Pulmonary artery endothelial cell (primary cell): ENCODE measurements around the gene CBX8. TPM values are rescaled to one million over a fixed set of nuclear protein-coding genes. Genes with fewer than 3 reads are reported as not detected.
"Not testable (repeated sequence)": the region's sequence is repeated elsewhere in the genome, so short reads cannot be mapped to it uniquely, and the experiment has no call there.

Experiments
- DNase-seq: peaks from one replicate; pipeline ENCODE4 v3.0.0-alpha.2; 2011; ENCODE audit warnings: low read depth, low spot score
- total RNA-seq: library from RNA; depleted of rRNA; stranded (reverse); fragments of >200 nt; gene quantifications from 2 replicates; pipeline ENCODE4 v1.2.3, GENCODE V29; 2014

Gene CBX8
- total RNA-seq, 1 donor from 2014 or later = 1.4 TPM

DNA sequence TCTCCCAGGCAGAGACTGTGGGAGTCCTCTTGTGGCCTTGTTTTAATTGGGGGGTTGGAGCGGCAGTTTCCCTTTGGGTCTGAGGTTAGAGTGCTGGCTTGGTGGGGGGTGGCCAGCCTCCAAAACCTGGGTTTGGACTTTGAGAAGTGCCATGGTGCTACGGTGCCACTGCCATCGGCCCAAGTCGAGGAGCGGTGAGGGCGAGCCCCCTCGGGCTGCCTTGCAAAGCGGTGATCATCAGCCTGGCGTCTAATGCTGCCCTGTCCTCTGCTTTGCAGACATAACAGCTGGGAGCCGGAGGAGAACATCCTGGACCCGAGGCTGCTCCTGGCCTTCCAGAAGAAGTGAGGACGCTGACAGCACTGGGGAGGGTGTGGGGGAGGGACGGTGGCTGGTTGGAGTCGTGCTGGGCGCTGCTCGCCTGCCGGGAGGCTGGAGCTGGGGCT lies 17.8 kb downstream of the CBX8 start:
- DNase-seq = no peak

DNA sequence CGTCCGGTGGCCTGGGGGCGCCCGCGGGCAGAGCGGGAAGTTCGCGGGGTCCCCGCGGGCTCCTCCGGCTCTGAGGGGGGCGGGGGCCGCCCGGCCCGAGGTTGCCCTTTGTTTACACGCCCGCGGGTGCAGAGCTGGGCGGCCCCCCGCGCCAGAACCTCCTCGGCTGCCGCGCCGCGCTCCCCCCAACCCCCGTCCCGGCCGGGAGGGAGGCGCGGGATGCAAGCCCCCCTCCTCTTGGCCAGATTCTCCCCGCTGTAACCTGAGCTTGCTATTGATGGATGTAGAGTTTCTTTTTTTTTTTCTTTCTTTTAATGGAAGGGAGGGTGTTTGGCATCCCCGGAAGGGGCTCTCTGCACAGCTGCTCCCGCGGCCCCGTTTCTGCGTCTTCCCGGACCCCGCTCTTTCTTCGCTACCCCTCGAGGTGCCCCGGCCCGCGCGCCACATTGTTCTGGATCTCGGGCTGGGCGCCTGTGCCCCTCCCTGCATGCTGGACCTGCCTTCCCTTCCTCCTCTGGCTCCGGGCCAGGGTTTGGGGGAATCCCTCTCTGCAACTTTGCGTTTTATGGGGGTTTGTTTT lies 18.3 kb downstream of the CBX8 start:
- DNase-seq = no peak

DNA sequence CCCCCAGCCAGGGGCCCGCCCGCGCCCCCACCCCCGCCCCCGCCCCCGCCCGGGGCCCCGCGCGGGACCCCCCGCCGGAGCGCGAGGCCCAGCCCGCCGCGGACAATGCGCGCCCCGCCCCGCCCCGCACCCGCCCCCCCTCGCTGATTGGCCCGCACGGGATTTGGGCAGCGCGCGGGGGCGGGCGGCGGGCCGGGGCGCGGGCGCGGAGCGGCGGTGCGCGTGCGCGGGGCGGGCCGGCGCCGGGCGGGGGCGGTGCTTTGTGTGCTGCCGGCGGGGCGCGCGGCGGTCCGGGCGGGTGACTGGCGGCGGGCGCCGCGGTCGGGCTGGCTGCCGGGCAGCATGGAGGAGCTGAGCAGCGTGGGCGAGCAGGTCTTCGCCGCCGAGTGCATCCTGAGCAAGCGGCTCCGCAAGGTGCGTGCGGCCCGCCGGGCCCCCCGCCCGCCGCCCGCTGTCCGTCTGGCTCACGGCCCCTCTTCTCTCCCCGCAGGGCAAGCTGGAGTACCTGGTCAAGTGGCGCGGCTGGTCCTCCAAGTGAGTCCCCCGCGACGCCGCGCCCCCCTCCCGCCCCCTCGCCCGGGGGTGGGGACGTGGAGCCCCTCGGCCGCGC lies 18.9 kb downstream of the CBX8 start, which contains the start of gene CBX2:
Gene CBX2 (plus strand): TSS at position 255 of the 610 bp plus-strand sequence. CDS start 88 bp downstream, at position 343.
- DNase-seq = no peak

DNA sequence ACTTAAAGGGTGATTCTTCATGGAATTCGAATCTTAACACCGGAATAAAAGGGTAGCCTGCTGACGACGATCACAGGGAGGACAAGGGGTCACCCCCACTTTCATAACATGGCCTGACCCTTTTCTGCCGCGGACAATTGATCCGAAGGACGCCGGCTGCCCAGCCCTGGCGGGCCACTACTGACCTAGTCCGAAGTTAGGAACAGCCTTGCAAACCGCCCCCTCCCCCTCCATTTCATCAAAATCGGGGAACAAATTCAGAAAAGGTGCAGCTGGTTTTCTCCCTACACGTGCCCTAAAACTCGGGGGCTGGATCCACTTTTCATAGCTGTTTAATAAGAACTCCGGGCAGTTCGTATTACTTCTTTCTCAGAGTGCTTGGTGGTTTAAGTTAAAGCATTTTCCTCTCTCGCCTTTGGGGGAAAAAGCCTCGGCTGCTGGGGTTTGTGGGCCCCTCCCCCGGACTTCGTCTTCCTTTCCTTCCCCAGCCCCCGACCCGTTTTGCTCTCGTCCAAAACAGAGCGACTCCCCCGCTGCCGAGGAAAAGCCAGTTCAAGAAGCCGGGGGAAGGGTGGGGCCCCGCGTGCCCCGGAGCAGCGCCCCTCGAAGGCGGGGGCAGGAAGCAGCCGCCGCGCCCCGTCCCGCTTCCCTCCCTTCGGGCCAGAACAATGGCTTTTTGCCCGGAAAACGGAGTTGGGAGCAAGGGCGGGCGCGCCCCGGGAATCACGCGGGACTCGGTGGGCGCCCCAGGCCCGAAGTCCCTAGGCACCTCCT lies 19.6 kb downstream of the CBX8 start:
- no peak for DNase-seq

DNA sequence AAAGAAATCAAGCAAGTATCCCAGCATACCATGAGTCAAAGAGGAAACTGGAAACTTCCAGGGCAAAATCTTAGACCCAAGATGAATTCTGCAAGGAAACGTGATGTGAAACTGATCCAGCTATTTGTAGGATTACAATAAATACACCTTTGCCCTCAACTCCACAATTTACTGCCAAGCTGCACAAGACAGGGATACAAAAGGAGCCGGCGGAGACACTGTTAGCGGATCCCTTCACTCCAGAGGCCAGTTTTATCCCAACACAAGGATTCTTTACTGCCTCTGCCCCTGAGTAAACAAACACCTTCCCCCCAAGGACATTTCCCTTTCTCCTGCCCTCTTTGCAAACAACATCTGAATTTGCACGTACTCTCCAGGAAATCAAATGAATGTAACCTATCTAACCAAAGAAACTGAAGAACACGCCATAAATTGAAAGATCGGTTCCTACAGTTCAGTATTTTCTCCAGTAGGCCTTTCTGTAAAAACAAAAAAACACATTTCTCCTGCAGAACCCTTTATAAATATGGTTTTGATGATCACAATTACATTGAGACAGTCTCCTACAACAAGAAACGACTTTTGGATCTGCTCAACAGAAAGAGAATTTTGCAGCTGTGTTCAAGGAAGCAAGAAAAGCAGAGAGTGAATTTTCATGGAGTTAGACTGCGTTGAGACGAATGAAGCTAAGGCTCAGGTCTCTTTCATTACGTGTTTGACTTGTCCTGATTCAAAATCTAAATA lies 20.3 kb downstream of the CBX8 start:
- DNase-seq = no peak

DNA sequence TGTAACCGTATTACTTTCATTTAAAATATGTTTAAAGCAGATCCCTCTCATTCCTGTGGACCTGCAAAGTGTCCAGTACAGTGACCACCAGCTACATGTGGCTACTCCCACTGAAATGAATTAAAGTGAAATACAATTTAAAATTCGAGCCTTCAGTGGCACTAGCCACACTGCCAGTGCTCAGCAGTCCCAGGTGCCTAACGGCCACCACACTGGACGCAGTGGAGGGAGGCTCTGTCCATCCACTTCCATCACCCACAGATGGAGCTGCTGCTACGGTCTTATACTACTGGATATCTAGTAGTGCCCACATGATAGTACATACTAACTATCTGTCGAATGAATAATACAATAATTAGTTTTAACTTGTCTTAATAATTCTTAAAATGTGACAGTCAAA lies 21.2 kb downstream of the CBX8 start:
- DNase-seq = no peak

DNA sequence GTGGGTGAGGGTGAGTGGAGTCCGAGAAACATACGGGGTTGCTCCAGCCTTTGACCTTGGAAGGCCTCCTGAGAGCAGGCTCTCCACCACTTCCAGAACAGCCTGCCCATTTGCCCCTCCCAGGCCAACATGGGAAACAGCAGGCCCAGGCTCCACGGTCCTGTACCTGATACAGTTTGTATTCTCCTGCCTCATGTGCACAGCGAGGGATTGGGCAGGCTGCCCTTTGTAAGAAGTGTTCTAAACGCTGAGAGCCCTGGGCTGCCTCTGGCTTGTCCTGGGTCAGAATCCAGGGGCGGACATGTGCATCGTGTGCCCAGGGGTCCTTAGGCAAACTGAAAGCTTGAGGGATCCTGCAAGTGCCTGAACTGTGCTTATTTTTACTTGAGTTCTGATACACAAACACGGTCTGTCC lies 22.3 kb downstream of the CBX8 start:
- no peak for DNase-seq

DNA sequence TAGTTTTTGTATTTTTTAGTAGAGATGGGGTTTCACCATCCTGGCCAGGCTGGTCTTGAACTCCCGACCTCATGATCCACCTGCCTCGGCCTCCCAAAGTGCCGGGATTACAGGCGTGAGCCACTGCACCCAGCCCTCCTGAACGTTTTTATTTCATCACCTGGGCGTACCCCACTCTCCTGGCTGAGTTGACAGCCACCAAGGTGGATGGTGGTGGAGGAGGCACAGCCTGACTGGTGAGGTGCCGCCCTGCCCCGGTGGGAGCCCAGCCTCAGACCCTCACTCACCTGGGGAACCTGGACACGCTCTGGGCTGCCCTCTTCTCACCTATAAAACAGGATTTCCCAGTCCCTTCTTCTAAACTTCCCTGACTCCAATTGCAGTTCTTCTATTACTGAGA lies 24.2 kb downstream of the CBX8 start:
- DNase-seq = not testable (repeated sequence)

DNA sequence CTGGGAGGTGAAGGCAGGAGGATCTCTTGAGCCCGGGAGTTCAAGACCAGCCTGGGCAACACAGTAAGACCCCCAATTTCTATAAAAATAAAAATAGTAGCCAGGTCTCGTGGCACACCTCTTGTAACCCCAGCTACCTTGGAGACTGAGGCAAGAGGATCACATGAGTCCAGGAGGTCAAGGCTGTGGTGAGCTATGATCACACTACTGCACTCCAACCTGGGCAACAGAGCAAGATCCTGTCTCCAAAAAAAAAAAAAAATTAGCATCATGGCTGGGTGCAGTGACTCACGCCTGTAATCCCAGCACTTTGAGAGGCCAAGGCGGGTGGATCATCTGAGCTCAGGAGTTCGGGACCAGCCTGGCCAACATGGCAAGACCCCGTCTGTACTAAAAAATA lies 25.6 kb downstream of the CBX8 start:
- no peak for DNase-seq

DNA sequence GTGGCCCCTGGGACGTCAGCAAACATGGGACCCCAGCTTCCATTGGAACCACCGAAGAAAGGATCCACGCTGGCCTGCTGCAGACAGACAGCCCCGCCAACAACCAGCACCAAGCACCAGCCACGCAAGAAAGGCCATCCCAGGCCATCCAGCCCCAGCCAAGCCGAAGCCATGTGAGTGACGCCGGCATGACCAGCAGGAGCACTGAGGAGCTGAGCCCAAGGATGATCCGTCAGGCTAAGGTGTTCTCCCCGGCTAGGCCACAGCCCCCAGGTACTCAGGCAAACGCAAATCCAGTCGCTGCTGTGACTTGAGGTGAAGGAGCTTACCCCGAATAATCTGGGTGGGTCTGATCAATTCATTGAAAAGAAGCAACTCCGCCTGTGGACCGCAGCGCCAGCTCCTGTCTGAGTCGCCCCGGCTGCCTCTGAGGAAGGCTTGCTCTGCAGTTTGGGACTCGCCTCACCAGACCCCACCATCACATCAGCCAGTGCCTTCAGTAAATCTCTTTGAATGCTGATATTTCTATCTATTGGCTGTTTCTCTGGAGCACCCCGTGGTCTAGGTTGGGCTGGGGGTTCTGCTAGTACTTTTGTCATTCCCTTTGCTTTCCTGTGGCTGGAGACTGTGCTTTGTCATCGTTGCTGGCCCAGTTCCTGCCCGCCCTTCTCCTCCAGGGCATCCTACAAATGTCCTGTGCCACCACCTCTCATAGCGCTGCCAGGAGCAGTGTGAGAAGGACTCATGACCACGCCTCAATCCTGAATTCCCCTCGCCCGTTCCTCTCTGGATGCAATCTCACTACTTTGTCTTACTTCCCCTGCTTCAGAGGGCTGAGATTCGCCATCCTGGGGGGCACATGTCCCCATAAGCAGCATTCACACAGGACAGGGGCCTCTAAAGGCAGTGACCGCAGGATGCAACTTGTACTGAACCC lies 27.0 kb downstream of the CBX8 start:
- DNase-seq = no peak

DNA sequence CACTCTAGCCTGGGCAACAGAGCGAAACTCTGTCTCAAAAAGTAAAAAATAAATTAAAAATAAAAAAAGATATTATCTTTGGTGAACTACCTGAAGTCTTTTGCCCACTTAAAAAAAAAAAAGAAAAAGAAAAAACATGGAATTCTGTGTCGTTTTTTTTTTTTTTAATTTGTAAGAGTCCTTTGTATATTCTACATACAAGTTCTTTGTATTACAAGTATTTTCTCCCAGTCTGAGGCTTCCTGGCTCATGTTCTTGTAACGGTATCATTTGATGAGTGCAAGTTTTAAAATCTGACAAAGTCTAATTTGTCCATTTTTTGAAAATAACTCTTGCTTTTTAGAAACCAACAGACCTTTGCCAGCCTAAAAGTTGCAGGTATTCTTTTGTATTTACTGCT lies 31.2 kb downstream of the CBX8 start:
- DNase-seq = no peak

DNA sequence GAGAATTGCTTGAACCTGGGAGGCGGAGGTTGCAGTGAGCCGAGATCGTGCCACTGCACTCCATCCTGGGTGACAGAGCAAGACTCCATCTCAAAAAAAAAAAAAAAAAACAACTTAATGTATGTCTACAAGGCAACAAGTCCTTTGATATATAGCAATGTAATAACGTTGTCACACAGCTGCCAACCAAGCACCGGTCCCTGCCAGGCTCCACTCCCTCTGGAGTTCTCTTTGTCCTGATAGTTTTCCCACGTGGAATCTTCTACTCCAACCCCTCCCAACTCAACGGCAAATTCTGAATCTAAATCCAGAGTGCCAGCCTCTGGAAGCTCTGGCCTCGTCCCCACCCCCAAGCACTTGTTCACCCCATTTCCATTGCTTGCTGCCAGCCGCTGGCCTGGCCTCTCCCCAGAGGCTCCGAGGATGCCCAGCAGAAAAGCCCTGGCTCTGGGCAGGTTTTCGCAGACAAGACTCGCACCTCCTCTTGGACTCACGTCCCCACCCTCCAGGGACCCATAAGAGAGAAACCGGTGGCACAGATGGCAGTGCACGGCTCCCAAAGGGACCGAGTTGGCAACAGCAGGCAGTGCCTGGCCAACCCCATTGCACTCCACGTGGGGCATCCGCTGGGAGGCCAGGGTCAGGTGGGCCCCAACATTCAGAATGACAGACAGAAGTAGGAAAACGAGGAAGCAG lies 34.8 kb downstream of the CBX8 start:
- DNase-seq = no peak

DNA sequence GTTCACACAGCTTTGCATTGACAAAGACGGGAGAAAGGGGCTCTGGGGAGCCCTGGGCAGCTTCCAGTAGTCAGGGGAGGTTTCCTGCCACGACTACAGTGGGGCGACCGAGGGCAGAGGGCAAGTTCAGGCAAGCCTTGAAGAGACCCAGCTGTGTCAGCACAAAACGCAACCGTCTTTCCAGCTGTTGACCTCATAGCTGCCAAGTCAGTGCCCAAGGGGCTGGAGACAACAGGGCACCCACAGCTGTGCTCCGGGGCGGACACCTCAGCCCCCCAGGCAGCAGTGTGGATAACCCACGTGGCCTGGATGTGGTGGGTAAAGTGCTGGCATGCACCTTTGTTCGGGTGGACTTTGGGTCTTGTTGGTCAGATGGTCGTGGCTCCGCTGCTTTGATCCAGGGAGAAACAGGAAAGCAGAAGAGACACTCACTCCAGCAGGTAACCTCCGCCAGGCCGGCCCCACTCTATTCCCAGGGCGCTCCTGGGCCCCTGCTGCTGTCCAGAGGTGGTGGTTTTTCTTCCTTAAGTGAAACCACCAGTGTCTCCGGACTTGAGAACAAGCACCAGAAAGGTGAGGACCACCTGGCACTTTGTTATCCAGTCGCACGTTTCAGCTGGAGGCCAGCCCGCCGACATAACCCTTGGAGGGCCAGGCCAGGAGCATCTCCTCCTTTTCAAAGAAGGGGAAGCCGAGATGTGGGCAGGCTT lies 36.5 kb downstream of the CBX8 start:
- DNase-seq = no peak

DNA sequence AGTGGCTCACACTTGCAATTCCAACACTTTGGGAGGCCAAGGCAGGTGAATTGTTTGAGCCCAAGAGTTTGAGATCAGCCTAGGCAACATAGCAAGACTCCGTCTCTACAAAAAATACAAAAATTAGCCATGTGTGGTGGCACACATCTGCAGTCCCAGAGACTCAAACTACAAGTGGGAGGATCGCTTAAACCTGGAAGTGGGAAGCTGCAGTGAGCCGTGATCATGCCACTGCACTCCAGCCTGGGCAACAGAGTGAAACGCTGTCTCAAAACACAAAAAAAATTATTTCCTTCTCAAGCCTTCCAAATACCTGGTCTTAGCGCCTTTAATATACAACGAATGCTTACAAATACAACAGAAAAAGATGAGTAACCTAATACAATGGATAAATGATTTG lies 38.6 kb downstream of the CBX8 start:
- DNase-seq = no peak

DNA sequence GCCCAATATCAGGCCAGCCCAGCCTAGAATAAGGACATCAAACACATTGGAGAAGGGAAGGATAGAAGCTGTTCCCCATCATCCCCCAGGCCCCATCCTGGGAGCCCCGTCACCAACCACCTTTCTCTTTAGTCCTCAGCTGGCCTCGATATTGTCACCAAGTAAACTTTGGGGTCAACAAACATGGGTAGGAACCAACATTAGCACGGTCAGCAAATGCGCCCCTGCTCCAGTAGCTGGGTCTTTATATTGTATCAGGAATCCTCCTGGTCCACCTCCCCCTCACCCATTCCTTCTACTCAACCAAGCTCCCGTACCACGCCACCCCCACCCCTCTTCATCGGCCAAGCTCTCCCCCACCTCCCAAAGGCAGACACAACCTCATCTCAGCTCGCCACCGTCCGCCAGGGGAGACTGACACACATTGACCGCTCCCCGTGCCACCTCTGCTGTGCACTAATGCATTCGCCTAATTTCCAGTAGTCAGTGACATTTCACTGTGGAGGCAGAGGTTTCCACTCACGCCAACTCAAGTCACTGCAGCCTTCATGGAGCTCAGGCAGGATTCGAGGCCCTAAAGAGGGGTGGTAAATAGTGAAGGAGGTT lies 39.6 kb downstream of the CBX8 start:
- DNase-seq = no peak

DNA sequence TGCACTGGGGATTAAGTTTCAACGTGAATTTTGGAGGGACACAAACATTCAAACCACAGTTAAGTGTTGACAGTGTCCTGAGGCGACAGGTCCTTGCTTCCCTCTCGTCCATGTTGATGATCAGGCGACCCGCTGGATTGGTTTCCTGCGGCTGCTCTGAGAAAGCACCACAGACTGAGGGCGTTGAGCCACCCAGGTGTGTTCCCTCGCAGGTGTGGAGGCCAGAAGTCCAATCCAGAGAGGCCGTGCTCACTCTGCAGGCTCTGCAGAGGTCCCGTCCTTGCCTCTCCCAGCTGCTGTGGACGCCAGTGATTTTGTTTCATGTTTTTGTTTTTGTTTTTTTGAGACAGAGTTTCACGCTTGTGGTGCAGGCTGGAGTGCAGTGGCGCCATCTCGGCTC lies 41.3 kb downstream of the CBX8 start:
- DNase-seq = no peak

DNA sequence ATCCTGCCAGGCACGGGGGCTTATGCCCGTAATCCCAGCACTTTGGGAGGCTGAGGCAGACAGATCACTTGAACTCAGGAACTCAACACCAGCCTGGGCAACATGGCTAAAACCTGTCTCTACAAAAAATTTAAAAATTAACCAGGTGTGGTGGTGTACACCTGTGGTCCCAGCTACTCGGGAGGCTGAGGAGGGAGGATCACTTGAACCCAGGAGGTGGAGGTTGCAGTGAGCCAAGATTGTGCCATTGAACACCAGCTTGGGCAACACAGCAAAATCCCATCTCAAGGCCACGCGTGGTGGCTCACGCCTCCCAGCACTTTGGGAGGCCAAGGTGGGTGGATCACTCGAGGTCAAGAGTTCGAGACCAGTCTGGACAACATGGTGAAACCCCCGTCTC lies 42.0 kb downstream of the CBX8 start:
- not testable (repeated sequence) for DNase-seq

DNA sequence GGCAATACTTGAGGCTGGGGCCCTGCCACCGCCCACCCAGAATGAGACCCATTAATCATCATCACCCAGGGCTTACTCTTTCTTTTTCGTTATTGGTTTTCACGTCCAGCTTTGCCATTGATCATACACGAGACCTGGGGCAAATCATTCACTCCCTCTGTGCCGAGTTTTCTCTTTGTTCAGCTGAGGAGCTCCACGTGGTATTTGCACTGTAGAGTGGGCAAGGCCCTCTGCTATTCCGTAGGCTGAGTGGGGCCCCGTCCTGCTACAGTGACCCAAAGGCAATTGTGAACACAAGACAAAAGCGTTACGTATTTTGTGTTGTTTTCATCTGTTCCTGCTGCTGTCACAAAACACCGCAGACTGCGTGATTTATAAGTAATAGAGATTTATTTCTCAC lies 42.5 kb downstream of the CBX8 start:
- no peak for DNase-seq

DNA sequence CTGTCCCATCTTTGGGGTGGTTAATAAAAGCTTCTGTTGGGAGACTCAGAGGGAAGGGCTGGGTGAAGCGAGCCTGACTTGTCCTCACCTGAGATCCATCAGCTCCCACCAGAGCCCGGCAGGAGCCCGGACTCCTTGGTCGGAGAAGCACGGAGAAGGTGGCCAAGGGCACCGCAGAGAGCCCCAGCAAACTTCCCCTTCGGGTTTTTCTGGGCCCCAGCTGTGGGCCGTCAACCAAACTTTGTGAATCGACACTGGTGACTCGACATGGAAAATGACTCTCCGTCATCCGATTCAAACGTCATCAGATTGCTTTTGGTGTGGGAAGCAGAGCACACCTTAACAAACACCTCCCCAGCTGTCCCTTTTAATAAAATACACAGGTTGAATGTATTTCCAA lies 44.7 kb downstream of the CBX8 start:
- no peak for DNase-seq
